ENCODE results near the gene COL6A6.

The COL6A6 gene, protein sequence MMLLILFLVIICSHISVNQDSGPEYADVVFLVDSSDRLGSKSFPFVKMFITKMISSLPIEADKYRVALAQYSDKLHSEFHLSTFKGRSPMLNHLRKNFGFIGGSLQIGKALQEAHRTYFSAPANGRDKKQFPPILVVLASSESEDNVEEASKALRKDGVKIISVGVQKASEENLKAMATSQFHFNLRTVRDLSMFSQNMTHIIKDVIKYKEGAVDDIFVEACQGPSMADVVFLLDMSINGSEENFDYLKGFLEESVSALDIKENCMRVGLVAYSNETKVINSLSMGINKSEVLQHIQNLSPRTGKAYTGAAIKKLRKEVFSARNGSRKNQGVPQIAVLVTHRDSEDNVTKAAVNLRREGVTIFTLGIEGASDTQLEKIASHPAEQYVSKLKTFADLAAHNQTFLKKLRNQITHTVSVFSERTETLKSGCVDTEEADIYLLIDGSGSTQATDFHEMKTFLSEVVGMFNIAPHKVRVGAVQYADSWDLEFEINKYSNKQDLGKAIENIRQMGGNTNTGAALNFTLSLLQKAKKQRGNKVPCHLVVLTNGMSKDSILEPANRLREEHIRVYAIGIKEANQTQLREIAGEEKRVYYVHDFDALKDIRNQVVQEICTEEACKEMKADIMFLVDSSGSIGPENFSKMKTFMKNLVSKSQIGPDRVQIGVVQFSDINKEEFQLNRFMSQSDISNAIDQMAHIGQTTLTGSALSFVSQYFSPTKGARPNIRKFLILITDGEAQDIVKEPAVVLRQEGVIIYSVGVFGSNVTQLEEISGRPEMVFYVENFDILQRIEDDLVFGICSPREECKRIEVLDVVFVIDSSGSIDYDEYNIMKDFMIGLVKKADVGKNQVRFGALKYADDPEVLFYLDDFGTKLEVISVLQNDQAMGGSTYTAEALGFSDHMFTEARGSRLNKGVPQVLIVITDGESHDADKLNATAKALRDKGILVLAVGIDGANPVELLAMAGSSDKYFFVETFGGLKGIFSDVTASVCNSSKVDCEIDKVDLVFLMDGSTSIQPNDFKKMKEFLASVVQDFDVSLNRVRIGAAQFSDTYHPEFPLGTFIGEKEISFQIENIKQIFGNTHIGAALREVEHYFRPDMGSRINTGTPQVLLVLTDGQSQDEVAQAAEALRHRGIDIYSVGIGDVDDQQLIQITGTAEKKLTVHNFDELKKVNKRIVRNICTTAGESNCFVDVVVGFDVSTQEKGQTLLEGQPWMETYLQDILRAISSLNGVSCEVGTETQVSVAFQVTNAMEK (N-terminal part only)

DNA sequence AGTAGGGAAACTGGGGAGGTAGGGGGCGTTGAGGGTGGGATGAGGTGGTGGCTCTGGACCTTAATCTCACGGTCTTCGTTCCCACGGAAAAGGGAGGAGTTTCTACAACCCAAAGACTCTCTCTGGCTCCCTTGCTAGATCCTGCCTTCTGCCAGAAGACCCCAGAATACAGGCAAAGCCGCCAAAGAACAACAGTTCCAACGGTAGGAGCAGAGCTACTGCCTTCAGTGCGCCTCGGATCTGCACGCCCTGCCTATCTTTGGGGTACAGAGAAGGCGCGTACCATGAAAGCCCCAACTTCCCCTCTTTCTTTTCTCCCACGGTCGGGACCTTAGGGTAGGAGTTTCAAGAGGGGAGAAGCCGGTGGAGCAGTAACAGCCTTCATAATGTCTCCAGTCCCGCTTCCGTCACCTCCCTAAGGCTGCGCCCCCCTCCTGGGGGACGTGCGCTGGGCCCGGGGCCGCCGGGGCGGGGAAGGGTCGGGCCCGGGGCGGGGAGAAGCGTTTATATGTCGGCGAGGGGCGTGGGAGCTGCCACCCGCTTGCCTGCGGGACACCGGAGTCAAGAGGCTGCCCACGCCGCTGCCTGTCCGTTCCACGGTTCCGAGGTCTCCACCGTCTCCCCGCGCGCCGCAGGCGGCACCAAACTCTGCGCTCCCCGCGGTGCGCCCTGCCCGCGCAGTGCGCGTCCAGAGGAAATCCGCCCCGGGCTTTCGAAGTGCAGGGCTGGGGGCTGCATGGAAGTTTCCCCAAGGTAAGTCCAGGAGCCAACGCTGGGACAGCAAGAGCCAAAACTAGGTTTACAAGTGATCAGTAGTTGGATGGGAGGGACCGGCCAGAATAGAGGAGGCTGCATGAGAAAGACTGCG is at the start of gene COL6A6:
COL6A6 (plus strand) TSS at position 533 of the 868 bp plus-strand sequence. CDS start 43,188 bp downstream, outside the sequence.
- DNase-seq, result no peak

DNA sequence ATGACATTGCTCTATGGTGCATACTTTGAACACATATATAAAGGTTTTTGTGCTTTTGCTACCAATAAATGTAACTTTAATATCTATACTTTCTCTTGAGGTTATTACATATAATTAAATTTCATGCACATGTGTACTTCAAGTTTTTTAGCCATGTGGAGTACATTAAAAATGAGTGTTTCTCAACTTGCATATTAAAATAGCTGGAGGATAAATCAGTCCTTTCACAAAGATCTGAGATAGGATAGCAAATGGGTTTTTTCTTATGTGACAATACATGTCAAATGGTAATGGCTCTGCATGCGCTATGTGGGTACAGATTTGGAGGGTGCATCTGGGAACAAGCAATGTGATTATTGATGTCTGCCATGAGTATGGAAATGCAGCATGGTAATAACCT is 48.7 kb upstream of the COL6A6 start:
- DNase-seq, result no peak

DNA sequence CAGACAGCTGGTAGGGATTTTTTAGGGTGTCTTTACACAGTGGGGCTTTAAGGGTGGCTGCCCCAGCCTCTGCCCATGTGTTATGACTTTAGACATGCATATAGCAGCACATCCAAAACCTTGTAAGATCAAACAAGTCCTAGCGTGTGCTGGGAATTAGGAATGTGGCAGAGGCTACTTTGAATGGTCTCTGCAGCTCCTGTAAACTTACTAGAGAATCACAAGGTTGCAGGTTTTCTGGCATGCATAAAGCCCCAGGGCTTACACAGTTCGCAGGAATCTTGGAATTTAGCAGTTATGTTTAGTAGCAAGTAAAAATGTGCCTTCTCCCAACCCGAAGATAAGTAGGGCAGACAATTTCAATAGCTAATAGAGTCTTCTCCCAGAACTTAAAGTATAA is 46.9 kb upstream of the COL6A6 start:
- DNase-seq, result no peak

DNA sequence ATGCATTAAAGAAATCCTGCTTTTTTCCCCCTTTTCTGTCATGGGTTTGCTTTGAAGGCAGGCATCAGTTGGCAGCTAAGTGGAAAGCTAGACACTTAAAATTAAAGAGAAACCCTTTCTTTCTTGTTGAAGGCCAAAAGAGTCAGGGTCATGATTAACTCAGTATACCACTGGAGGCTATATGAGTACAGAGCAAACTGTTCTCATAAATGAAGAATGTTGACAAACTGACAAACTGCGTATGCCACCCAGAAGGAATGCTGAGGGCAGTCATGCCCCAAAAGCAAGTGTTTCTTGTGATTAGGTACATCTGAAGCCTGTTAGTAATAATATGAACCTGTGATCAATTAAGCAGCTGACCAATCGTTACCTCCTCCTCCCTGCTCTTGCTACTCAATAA is 43.6 kb upstream of the COL6A6 start:
- no peak for DNase-seq

DNA sequence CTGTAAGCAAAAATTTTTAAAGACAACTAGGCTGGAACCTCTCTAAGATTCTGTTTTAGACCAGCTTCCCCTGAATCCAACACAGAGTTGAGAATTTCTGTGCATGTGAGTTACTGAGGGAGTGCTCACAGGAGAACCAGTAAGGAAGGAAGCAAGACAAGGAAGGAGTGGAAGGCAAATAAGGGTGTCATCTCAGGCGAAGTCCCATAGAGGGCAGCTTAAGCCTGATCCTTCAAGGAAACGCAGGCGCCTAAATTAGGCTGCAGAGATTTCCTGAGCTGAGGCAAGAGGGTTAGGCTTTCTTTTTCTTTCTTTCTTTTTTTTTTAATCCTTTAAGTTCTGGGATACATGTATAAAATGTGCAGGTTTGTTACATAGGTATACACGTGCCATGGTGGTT is 36.2 kb upstream of the COL6A6 start:
- DNase-seq, result no peak

DNA sequence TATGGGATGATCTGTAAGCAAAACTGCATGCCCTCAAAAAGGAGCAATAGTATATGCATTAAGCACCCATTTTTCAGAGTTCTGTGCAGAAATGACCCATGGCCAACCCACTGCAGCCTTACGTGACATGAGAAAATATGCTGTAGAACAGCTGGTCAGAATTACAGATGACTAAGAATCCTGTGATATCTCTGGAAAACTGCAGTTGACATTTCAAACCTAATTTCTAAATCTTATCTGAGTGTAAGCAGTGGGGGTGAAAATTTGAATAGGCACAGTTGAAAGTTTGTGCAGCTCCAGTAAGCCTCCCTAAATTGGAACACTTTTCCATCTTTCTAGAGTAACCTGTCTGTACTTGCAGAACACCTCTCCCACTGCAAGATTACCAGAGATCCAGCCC is 28.7 kb upstream of the COL6A6 start:
- no peak for DNase-seq

DNA sequence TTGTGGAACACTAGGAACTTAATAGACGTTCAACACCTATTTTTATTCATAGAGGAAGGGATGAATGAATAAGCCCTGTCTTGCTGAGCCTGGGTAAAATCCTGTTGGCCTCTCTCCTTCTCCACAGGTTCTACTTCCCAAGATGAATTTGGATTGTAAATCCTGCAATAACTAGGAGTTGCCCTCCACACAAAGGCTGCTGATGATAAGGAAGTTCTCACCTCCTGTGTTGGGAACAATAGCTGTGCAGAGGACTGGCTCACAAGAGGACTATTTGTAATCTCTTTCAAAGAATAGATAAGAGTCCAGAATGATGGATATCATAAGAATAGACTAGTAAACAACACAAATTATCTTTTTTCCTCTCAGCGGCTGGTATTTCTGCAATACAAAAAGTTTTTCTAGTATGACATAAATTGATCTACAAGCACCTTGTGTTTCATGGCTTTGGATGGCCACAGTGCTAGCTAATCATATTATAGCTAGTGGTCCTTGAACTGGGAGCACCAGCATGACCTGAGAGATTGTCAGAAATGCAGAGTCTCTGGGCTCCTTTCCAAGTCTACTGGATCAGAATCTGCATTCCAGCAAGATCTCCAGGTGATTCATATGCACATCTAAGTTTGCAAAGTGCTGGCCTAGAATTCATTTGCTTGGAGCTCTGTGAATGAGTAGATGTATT is 28.1 kb upstream of the COL6A6 start:
- DNase-seq, result no peak

DNA sequence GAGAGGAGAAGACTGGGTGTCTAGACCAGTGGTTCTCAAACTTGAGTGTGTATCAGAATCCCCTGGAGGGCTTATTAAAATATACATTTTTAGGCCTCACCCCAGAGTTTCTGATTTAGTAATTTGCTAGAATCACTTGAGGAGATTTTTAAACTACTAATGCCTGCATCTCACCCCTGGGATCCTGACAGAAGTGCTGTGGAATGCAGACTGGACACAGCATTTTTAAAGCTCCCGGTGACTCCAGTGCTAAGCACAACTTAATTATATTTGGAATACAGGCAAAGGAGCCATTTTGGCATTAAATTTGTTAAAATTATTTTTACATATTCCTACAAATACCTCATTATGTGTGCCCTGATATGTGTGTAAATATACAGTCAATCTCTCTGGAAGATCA is 26.7 kb upstream of the COL6A6 start:
- DNase-seq, result no peak

DNA sequence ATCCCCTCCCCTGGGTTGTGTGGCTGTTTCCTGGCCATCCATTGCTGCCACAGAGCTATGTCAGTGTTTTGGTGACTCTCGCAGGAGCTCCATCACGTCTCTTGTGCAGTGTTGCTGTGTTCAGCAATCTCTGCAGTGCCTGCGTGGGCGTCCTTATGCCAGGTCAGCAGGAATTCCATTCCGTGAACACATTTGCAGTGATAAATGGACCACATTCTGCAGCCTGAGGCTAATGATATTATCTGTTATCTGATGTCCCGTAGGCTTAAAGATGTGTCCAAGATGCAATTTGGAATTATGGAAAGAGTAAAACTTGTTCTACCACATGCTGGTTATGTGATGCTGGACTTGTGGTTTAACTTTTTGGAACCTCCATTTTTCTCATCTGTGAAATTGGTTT is 25.5 kb upstream of the COL6A6 start:
- DNase-seq, result no peak

DNA sequence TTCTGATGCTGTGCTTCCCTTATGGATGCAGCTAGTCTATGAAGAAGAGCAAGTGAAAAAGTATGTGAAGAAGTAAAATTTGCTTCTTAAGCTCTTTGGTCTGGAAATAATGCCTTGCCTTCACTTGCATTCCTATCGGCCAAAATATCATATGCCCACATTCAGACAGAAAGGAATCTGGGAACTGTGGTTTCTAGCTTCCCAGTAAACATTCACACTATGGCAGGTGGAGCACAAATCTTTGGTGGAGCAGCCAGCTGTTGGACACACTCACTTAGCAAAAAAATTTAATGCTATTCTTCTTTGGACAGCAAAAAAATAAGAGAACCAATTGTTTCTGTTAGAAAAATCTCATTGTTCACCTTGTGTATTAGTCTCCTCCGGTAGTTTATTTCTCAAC is 12.3 kb upstream of the COL6A6 start:
- DNase-seq, result no peak

DNA sequence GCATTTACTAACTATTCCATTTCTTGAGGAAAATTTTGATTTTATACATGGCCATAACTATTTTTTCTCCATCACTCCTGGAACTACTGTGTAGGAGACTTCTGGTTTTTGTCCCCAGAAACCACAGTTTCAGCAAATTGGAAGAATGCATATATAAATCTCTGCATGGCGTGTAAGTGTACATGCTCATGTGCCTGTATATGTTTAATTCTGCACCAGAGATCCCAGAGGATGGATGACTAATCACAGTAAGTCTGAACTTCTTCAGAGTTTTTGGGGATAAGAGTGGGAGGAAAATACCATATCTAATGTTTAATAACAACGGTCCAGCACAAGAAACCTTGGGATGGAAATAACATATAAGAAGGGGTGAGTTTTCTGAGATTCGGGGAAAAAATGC is 10.9 kb upstream of the COL6A6 start:
- DNase-seq, result no peak

DNA sequence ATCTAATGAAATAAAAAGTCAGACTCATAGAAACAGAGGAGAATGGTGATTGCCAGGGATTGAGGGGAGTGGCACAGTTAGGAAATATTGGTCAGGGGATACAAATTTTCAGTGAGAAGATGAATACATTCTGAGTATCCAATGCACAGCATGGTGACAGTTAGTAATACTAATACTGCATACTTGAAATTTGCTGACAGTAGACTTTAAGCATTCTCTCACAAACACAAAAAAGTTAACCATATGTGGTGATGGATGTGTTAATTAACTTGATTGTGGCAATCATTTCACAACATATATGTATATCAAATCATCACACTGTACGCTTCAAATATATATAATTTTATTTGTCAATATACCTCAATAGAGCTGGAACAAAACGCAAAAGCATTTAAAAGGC is 9.2 kb upstream of the COL6A6 start:
- DNase-seq, result no peak

DNA sequence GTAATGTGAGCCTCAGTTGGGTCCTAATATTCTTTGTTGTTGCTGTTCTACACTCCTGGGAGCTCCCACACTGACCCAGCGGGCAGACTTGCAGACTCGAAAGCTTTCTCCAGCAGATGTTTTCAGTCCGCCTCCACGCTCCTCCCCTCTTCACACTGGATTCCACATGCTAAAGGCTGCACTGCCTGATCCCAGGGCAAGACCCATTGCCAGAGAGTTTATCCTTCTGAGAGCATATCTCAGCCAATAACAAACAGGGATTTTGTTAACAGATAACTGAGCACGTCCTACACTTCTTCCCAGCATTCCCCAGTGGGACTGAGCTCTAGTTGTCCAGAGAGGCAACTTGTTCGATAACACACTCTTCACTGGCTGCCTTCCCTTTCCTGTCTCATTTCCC is 8.0 kb upstream of the COL6A6 start:
- no peak for DNase-seq

DNA sequence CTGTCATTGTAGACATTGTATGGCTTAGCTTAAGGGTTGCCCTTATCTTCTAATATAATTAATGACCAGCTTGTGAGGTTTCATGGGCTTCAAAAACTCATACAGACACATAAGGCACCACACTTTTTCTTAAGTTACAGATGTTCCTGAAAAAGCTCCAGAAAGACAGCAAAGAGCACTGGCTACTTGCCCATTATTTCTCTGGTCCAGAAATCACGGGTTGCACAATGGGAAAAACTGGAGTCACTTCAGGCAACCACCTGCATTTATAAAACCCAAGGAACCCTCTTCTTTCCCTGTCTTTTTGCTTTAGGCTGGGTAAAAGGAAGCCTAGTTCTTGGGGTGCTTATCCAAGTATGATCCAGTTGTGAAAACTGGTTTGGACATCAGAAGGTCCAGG is 2.3 kb upstream of the COL6A6 start:
- DNase-seq, result no peak

DNA sequence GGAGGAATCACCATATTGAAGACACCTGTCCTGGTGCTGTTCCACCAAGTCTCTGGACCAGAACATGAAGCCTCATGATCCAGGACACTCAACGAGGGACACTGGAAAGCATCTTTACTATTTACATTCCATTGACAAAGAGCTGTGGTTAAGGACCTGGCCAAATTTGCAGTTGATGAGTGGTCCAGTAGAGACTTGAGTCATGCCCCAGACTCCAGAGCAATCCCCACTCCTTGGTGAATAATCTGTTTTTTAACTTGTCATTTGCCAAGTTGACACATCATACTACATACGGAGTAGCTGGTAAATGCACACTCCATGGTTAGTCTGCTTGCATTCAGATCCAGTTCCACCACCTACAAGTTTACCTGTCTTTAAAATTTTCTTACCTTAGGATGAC is 1.2 kb upstream of the COL6A6 start:
- DNase-seq, result no peak

DNA sequence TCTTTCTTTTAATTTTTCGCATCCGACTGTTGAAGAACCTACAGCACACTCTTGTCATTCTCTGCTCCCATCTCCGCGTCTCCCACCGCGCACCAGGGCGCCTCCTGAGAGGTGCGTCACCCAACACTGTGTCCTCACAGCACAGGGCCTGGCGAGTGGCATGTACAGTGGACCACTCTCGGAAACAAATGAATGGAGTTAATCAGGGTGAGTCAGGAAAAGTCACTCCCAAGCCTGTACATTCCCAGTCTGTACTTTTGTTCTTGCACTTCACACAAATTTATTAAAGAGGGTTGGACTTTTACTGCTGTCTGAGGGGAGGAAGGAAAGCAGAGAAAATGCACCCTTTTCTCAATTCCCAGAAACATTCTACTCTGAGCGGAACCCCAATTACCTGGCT is 625 bp downstream of the COL6A6 start:
- no peak for DNase-seq

DNA sequence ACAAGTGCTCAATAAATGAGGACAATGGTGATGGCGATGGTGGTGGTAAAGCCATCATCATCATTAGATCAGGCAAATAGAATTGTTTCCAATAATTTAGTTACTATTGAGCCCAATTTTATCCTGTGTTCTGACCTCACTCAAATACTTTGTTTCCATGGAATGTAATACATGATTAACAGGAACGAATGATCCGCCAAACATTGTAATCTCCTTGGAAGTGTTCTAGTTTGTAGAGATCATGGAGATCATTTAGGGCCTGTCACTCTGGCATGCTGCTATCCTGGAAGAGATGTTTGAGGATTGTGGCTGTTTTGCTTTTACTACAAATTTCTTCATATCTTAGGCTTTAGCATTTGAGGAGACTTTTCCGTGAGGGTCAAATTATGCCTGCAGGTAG is 2.8 kb downstream of the COL6A6 start:
- DNase-seq, result no peak

DNA sequence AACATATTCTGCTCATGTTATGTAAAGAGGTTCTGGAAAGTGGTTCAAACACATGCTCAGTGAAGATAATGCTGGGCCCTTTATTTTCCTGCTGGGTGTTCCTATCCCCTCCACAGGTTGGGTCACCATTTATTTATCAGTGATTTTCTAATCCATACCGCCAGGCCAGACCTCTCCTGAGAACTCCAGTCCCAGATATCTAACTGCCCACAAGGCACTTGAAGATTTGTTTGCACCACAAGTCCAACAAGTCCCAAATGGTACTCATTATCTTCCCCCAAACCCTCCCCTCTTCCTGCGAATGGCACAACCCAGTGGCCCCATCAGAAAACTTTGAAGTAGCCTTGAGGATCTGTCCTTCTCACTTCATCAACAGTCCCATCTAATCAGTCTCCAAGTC is 5.4 kb downstream of the COL6A6 start:
- no peak for DNase-seq

DNA sequence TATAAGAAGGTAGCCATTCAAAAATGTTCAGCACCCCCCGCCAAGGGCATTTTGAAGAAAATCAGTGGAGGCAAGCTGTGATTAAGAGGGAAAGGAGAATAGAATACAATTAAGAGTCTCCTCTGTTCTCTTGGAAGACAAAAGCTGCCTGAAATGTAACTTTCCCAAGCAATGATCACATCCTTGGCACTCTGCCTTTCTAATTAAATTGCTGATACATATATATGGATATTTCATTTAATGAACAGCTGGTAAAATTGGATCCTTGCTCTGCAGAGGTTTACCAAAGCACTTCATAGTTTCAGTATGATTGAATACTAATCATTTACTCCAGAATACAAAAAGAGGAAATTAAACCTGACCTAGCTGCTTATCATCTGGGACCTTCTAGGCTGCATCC is 10.4 kb downstream of the COL6A6 start:
- no peak for DNase-seq

DNA sequence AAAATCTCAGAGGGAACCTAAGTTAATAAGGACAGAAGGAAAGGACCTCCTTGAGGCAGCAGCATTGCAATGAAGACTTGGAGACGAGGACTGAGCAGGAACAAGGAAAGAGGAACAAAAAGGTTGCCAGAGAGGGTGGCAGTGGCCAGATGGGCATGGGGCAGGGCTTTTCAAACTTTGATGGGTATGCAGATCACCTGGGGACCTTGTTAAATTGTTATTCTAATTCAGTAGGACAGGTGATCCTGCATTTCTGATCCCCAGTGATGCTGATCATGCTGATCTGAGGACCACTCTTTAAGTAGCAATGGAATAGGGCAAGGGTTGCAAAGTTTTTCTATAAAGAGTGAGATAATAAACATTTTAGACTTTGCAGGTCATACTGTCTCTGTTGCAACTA is 11.1 kb downstream of the COL6A6 start:
- DNase-seq, result no peak

DNA sequence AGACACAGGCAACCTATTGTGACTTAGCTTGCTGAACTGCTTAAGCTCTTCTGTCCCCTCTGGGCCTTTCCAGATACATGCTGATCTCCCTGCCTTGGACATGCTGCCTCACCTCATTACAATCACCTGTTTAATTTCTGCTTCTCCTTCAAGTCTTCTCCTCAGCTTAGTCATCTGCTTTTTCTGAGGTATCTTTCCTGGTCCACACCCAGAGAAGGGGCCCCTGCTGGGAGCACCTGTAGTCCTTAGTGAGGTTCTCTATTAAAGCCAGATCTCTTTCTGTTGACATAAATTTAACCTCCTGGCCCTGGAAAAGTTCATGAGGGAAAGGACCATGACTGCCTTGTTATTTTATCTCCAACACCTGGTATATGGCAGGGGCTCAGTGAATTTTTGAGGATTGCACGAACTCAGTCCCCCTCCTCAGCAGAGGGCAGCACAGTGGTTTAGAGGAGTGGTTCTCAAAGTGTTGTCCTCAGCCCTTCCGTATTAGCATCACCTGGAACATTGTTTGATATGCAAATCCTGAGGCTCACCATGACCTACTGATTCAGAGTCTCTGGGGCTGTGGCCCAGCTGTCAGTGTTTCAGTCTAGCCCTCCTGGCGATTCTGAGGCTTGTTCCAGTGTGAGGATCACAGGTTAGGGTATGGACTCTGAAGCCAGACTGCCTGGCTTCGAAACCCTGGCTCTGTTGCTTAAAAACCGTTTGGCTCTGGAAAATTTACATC is 12.7 kb downstream of the COL6A6 start:
- DNase-seq, result peak; percentile 50
